GM21786 (cell line): ENCODE measurements around the gene NCAM2.

Source experiments
- ATAC-seq: cut with Tn5 transposase; IDR thresholded peaks from one replicate; pipeline ENCODE4 v1.9.1; 2021; ENCODE audit not compliant: unreplicated experiment

NCAM2 gene

DNA sequence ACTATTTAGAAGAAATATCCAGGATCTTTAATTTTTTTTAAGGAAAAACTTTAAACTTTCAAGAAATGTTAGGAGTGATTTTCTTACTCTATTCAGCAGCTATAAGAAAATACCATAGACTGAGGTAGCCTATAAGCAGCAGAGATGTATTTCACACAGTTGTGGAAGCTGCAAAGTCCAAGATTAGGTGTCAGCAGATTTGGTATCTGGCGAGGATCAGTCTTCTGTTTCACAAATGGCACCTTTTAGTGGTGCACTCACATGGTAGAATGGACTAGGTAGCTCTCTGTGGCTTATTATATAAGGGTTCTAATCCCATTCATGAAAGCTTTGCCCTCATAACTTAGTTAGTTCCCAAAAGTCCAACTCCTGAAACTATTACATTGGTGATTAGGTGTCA, 207.4 kb downstream of the NCAM2 start:
- no peak for ATAC-seq

GRCh38 chr21:21210552-21210951, 212.3 kb downstream of the NCAM2 start:
- ATAC-seq, result no peak

DNA sequence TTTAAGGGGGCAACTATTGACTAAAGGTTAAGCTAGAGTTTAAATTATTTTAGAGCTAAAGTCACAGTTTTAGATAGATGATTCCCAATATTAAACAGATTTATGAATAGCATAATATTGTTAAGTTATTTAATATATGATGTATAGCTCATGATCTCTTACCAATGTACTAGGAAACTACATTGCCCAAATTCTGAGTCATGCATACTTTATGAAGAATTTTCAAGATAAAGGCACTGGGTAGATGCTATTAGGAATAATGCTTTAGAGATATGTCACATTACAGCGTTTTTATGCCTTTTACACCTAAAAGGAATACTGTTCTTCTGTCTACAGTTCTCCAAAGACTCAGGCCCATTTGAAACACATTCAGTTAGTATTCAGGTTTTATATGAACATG, 215.1 kb downstream of the NCAM2 start:
- no peak for ATAC-seq

DNA sequence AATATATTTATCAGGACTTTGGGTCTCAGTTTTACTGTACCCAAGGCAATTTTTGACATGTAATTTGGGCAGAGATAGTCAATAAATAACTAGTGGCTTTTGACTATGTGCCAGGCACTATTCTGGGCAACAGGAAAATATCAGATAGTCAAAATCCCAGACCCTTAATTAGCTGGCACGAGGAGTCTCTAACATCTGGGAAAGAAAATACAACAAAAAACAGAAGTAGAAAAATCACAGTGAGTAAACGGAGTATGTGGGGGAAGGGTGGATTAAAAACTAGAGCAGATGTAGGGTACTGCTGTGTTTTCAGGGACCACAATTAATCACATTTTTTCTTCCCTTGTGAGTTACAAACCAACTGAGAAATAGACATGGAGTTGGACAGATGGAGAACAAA, 217.8 kb downstream of the NCAM2 start:
- ATAC-seq, result no peak

- ATAC-seq, result no peak
These were observed 228.3 kb downstream of the NCAM2 start for GRCh38 chr21:21226472-21226871.

DNA sequence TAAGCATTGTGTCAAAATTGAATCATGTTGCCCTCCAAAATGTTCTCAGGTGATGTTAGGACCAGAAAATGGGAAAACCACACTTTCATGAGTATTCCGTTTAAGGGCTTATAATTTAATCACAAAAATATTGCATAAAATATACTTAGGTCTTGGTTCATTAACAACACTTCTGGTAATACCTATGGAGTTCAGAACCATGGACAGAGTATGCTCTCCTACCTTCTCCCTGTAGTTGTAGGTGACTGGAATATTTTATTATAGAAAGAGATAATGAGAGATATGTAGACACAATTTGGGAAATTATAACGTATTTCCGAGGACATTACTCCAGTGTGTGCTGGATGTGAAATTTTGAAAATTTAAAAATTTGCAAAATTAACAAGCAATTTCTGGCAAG, 232.5 kb downstream of the NCAM2 start:
- no peak for ATAC-seq

DNA sequence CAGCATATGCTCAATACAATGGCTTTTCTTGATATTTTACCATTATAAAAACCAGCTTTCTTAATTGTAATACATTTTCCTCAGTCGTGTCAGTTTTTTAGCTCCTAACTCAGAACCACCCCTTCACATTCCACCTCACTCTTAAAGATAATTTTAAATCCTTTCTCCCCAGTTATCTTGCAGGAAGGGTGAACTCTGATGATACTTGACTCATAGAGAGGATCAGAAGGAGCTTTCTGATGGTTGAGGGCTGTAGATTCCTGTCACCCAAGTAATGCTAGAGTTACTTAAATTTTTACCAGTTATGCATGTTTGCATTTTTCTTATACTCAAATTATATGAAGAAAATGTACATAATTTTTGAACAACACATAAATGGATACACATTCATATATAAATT, 233.7 kb downstream of the NCAM2 start:
- no peak for ATAC-seq

DNA sequence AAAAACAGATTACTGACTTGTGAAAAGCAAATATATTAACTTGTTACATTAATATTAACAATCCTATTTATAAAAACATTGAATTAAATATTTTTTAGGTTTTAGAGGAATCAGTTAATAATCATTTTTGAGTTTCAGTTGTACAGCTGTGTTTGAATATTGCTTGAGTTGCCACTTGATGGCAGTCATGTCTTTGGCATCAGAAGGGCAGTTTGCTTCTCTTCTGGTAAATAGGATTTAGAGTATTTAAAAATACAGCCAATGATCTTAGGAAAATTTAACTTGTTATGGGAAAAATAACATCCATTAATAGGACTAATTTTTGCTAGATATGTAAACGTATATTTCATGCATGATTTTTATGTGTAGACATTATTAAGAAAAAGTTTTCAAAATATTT, 234.1 kb downstream of the NCAM2 start:
- ATAC-seq, result no peak

DNA sequence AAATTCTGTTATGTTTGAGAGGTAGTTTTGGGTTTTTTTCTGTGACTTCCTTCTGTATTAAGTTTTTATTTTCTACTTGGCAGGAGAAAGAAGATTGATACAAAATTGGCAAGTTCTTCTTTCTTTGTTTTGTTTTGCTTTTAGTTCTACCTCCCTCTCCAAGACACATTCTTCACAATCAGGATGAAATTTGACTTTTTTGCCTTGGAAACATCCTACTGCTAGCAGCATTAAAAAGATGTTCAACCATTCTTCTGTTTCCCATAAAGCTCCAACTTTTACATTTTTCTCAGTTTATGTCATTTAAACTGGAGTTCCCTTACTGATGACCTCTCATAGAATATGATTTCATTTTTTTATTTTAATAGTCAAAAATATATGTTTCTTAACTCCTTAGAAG, 234.8 kb downstream of the NCAM2 start:
- ATAC-seq, result no peak

DNA sequence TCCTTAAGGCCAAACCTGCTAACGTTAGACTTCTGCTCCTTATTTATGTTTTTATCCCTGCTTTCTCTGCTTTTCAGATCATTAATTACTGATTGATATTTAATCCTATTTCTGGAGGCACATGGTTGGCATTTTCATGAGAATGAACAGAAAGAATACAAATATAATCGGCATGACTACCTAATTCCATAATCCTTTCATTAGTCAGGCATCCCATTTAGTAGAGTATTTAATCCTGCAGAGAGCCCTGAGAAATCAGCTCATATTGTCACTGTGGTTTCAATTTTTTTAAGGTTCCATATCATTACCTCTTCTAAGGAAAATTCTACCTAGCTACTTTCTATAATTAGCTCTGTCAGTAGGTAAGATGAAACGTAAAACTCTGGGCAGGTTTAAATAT, 238.8 kb downstream of the NCAM2 start:
- ATAC-seq, result no peak

GRCh38 chr21:21238629-21239400, 240.6 kb downstream of the NCAM2 start:
- no peak for ATAC-seq

GRCh38 chr21:21241391-21241790, 243.2 kb downstream of the NCAM2 start:
- no peak for ATAC-seq

DNA sequence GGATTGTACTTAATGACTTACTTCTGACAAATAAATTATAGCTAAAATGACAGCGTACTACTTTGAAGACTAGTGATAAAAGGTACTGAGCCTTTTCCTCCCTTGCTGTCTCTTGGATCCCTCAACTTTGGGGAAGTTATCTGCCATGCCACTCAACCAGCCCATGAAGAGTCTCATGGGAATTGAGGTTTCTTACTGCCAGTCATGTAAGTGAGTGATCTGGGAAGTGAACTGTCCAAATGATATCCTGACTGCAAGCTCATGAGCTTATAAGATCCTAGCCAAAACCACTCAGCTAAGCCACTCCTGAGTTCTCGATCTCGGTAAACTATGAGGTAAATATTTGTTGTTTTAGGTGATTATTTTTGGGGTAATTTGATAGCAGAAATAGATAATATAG, 247.8 kb downstream of the NCAM2 start:
- ATAC-seq, result no peak

- ATAC-seq, result no peak
These were observed 249.2 kb downstream of the NCAM2 start for GRCh38 chr21:21247424-21247823.

GRCh38 chr21:21262048-21262447, 263.8 kb downstream of the NCAM2 start:
- no peak for ATAC-seq

DNA sequence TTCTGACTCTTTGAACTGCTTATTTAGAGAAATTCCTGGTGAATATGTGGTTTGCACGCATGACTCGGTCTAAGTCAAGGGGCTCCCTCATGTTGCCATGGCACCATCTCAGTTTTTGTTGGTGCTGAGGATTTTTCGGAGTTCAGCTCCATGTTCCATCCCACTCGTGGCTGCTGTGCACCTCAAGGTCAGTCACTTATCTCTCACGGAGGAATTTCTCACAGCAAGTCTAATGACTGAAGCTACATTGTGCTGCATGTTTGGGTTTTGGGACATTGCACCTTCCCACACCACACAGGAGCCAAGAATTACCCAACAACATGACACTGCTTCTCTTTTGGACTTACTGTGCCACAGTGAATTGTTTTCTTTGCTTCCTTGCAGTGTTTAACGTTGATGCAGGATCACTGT, 269.9 kb downstream of the NCAM2 start:
- ATAC-seq, result no peak

DNA sequence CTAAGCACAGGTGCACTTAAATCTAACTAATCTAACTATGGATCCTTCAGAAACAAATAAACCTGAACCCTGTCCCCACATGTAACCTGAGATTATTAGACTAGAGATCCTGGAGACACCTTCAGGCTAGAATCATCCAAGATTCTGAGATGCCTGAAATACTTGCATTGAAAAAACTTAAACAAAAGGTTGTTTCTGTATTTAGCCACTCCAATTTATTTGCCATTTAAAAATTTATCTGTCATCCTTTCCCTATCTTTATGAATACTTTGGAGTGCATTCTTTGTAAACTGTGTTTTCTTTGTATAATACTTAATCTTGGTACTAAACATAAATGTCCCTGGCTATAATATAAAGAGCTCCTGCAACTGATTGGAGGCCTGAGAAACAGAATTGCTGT, 270.7 kb downstream of the NCAM2 start:
- no peak for ATAC-seq

- no peak for ATAC-seq
These were observed 281.1 kb downstream of the NCAM2 start for GRCh38 chr21:21279193-21279901.

DNA sequence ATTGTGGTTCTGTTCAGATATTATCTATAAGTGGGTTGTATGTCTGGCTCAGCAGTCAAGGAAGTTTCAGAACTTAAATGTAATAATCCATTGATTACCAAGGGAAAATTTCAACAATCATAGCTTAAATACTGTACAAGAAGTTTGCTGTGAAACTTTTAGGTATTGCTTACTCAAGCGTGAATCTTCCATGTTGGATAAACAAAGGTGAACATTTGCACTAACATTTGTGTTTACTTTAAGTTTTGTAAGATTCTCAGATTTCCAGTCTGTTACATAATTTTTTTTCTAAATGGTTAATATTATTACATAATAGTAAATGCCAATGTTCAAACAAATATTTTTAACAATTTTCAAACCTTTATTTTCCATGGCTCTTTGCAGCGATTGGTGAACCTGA, 285.6 kb downstream of the NCAM2 start:
- ATAC-seq, result no peak

- no peak for ATAC-seq
These were observed 288.1 kb downstream of the NCAM2 start for GRCh38 chr21:21286170-21286798.

GRCh38 chr21:21290751-21291150, 292.5 kb downstream of the NCAM2 start:
- ATAC-seq, result no peak

- ATAC-seq, result no peak
These were observed 293.8 kb downstream of the NCAM2 start for GRCh38 chr21:21291883-21292569.
